ENCODE results near the gene SLC15A1. TPM values are rescaled to one million over a fixed set of nuclear protein-coding genes. Genes with fewer than 3 reads are reported as not detected.
A peak's percentile ranks its signal among the peaks of the same experiment; 100 is the strongest.
"Not testable (repeated sequence)": the region's sequence is repeated elsewhere in the genome, so short reads cannot be mapped to it uniquely, and the experiment has no call there.

The SLC15A1 gene
- total RNA-seq, 2 donors from 2014 or later = 16.8 to 35.7 TPM

- ATAC-seq = peak; percentile 86
- intact Hi-C loops (cut with DNase I, micrococcal nuclease) = no loop called here
- no peak for DNase-seq
Measured at GRCh38 chr13:98761126-98761985, 8.9 kb upstream of the SLC15A1 start.

GRCh38 chr13:98755729-98756128 lies 3.3 kb upstream of the SLC15A1 start:
- ATAC-seq (no peak), DNase-seq (no peak)
- intact Hi-C loops (cut with DNase I, micrococcal nuclease) = no loop called here

- no peak for ATAC-seq
- intact Hi-C loops (cut with DNase I, micrococcal nuclease) = no loop called here
- DNase-seq = no peak
Measured at GRCh38 chr13:98755116-98755515, 2.6 kb upstream of the SLC15A1 start.

- ATAC-seq; intact Hi-C loops (cut with DNase I, micrococcal nuclease); DNase-seq: not testable (repeated sequence)
Measured at GRCh38 chr13:98754468-98754867, 2.0 kb upstream of the SLC15A1 start.

- intact Hi-C loops (cut with DNase I, micrococcal nuclease) = no loop called here
- ATAC-seq (peak; percentile 47), DNase-seq (no peak)
Measured at GRCh38 chr13:98751861-98752466, 508 bp downstream of the SLC15A1 start.

GRCh38 chr13:98751367-98751782 lies 1.1 kb downstream of the SLC15A1 start:
- no peak for DNase-seq
- intact Hi-C loops (cut with DNase I, micrococcal nuclease) = no loop called here
- peak; percentile 77 for ATAC-seq

- ATAC-seq (no peak), DNase-seq (no peak)
- intact Hi-C loops (cut with DNase I, micrococcal nuclease) = no loop called here
Measured at GRCh38 chr13:98749501-98749900, 3.0 kb downstream of the SLC15A1 start.

GRCh38 chr13:98746968-98747367 lies 5.5 kb downstream of the SLC15A1 start:
- ATAC-seq = peak; percentile 64
- intact Hi-C loops (cut with DNase I, micrococcal nuclease) = no loop called here
- DNase-seq = no peak

GRCh38 chr13:98743377-98743776 lies 9.1 kb downstream of the SLC15A1 start:
- intact Hi-C loops (cut with DNase I, micrococcal nuclease) = no loop called here
- ATAC-seq (peak; percentile 57), DNase-seq (no peak)

GRCh38 chr13:98742961-98743360 lies 9.5 kb downstream of the SLC15A1 start:
- no peak for ATAC-seq
- DNase-seq = no peak
- intact Hi-C loops (cut with DNase I, micrococcal nuclease) = no loop called here

GRCh38 chr13:98741741-98742435 lies 10.6 kb downstream of the SLC15A1 start:
- no peak for ATAC-seq
- intact Hi-C loops (cut with DNase I, micrococcal nuclease) = no loop called here
- DNase-seq = no peak

- intact Hi-C loops (cut with DNase I, micrococcal nuclease) = no loop called here
- no peak for ATAC-seq
- DNase-seq = no peak
Measured at GRCh38 chr13:98740131-98740530, 12.3 kb downstream of the SLC15A1 start.

GRCh38 chr13:98738993-98739392 lies 13.5 kb downstream of the SLC15A1 start:
- intact Hi-C loops (cut with DNase I, micrococcal nuclease) = no loop called here
- DNase-seq (no peak), ATAC-seq (no peak)

GRCh38 chr13:98738213-98738612 lies 14.3 kb downstream of the SLC15A1 start:
- ATAC-seq (no peak), DNase-seq (no peak)
- intact Hi-C loops (cut with DNase I, micrococcal nuclease) = no loop called here

GRCh38 chr13:98731925-98732324 lies 20.5 kb downstream of the SLC15A1 start:
- DNase-seq (no peak), ATAC-seq (peak; percentile 99)
- intact Hi-C loops (cut with DNase I, micrococcal nuclease) = no loop called here

- no peak for ATAC-seq
- intact Hi-C loops (cut with DNase I, micrococcal nuclease) = no loop called here
- no peak for DNase-seq
Measured at GRCh38 chr13:98731038-98731437, 21.4 kb downstream of the SLC15A1 start.

GRCh38 chr13:98730441-98730840 lies 22.0 kb downstream of the SLC15A1 start:
- intact Hi-C loops (cut with DNase I, micrococcal nuclease) = no loop called here
- no peak for ATAC-seq
- no peak for DNase-seq

GRCh38 chr13:98729658-98730057 lies 22.8 kb downstream of the SLC15A1 start:
- intact Hi-C loops (cut with DNase I, micrococcal nuclease) = no loop called here
- DNase-seq (no peak), ATAC-seq (no peak)

GRCh38 chr13:98722958-98723357 lies 29.5 kb downstream of the SLC15A1 start:
- DNase-seq = no peak
- intact Hi-C loops (cut with DNase I, micrococcal nuclease) = no loop called here
- no peak for ATAC-seq
